ENCODE results near the gene ATP2C1.

The ATP2C1 gene

GRCh38 chr3:131048030-131048429 is 154.1 kb downstream of the ATP2C1 start:
- DNase-seq (ENCODE audit: low spot score): no peak
- TF ChIP-seq, protein P1, sequence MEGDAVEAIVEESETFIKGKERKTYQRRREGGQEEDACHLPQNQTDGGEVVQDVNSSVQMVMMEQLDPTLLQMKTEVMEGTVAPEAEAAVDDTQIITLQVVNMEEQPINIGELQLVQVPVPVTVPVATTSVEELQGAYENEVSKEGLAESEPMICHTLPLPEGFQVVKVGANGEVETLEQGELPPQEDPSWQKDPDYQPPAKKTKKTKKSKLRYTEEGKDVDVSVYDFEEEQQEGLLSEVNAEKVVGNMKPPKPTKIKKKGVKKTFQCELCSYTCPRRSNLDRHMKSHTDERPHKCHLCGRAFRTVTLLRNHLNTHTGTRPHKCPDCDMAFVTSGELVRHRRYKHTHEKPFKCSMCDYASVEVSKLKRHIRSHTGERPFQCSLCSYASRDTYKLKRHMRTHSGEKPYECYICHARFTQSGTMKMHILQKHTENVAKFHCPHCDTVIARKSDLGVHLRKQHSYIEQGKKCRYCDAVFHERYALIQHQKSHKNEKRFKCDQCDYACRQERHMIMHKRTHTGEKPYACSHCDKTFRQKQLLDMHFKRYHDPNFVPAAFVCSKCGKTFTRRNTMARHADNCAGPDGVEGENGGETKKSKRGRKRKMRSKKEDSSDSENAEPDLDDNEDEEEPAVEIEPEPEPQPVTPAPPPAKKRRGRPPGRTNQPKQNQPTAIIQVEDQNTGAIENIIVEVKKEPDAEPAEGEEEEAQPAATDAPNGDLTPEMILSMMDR (IDR thresholded peaks at IDR 0.05; ENCODE audit: borderline replicate concordance, control extremely low read depth, extremely low read depth, insufficient read depth, missing control alignments): no peak
- in situ Hi-C loops (cut with MboI; ENCODE audit: low sequenced_read_pairs, unreplicated experiment): loop anchor here (25.0 kb wide), 1 partner anchor 964 kb away; no protein-coding TSS in a partner anchor

GRCh38 chr3:131050001-131050400 is 156.1 kb downstream of the ATP2C1 start:
- TF ChIP-seq, protein P1 (IDR thresholded peaks at IDR 0.05; ENCODE audit: borderline replicate concordance, control extremely low read depth, extremely low read depth, insufficient read depth, missing control alignments): no peak
- DNase-seq (ENCODE audit: low spot score): no peak
- in situ Hi-C loops (cut with MboI; ENCODE audit: low sequenced_read_pairs, unreplicated experiment): no loop called here

DNA sequence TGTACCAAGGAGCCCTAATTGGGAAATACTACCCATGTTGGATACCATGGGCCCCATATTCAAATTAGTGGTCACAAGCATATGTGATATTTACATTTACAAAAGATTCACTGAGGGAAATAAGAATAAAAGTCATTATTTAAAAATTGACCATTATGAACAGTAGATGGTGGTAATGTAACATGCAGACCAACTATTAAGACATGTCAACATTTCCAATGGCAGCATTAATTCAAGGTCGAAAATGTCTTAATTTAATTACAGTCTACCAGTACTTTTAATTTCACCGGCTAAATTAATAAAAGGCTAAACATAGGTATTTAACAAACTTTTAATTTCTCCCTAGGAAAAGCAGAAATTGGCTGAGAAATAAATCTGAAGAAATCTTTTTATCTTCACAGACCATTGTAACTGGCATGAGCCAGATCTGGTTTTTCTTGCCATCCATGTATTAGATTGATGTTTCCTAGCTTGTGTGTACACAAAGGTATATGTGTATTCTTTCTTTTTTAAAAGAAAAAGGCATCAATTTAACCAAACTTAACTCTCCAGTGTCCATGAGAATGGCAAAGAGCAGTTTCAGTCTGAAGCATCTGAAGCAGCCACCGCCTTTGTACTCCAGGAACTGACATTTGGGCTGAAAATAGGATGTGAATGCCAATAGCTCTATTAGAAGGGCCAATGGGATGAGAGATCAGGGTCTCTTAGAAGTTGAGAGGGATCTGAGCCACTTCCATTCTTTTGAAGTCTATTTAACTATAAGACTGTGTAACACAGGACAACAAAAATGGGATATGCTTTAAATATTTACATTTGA is 159.4 kb downstream of the ATP2C1 start:
- TF ChIP-seq, protein P1 (IDR thresholded peaks at IDR 0.05; ENCODE audit: borderline replicate concordance, control extremely low read depth, extremely low read depth, insufficient read depth, missing control alignments): no peak
- no peak for DNase-seq (ENCODE audit: low spot score)
- in situ Hi-C loops (cut with MboI; ENCODE audit: low sequenced_read_pairs, unreplicated experiment): no loop called here
